Body of pancreas (tissue), 4 donors: ENCODE results near the gene MGLL.

Source experiments
- CTCF ChIP-seq, 7 experiments: fragments of 450-650 bp in 4 of 7; fragments of 200-600 bp in 3 of 7; sonication (generic) in 3 of 7; IDR thresholded peaks; one replicate each; pipeline ENCODE4 v1.5.1; 2016 to 2019; ENCODE audit warnings: antibody characterized with exemption in 7 of 7
- POLR2A ChIP-seq, 3 donors: fragments of 450-650 bp; IDR thresholded peaks; one replicate each; pipeline ENCODE4 v1.6.1; 2016; ENCODE audit warnings: antibody characterized with exemption in 3 of 3, mild to moderate bottlenecking in 2 of 3

GRCh38 chr3:127744875-127745274 lies 77.4 kb downstream of the MGLL start:
- no peak for TF ChIP-seq CTCF (IDR thresholded peaks at IDR 0.05)
- no peak for TF ChIP-seq POLR2A (IDR thresholded peaks at IDR 0.05)
